HepG2 (cell line): ENCODE data around the gene GPATCH11. TPM values are rescaled to one million over a fixed set of nuclear protein-coding genes. Genes with fewer than 3 reads are reported as not detected.

Experiments
- ATAC-seq: fragments of 200-7000 bp; cut with Tn5 transposase; 3 replicates; pipeline ENCODE4 v1.9.1; 2020; ENCODE audit warnings: mild to moderate bottlenecking, moderate library complexity
- BruUV-seq: library from RNA; stranded (reverse); fragments of 400-500 nt; replicated peaks from 2 replicates; lab custom pipeline; 2021; lab: Mats Ljungman, UMichigan
- CTCF ChIA-PET: fragments of 300-600 bp; formaldehyde crosslinking; extraction: SDS; loops from one replicate; lab custom pipeline; 2021; ENCODE audit warnings: low total read pairs, inconsistent platforms, low intra/inter-chr PET ratio; lab: Yijun Ruan, JAX
- POLR2A ChIA-PET: fragments of 350-600 bp; sonication (Branson Sonifier 250); formaldehyde crosslinking; loops from one replicate; lab custom pipeline; 2020; ENCODE audit warnings: antibody characterized with exemption, inconsistent platforms; lab: Yijun Ruan, JAX
- DNase-seq: peaks from one replicate; pipeline ENCODE4 v3.0.0-alpha.2; 2015; ENCODE audit warnings: low spot score
- FAIRE-seq: peaks from 3 replicates; lab custom pipeline; 2011; peaks lifted over from hg19 to GRCh38; lab: Jason Lieb, UNC
- H2AFZ ChIP-seq: one replicate; pipeline ENCODE4 v1.6.1; 2011; ENCODE audit warnings: low read length, inconsistent platforms
- H3K27ac ChIP-seq: fragments of 300-600 bp; 3 replicates; pipeline ENCODE4 v1.8.0; 2011; ENCODE audit warnings: mixed run types, mild to moderate bottlenecking, mixed read lengths, low read length, inconsistent platforms; ENCODE audit not compliant: insufficient read depth; ENCODE audit errors: extremely low read length
- H3K27me3 ChIP-seq, 2 experiments: fragments of 200-600 bp in 1 of 2; 2 replicates in 1 of 2; 3 replicates in 1 of 2; pipeline versions ENCODE4 v1.6.0 to v1.8.0; 2011; ENCODE audit warnings: low read length in 2 of 2, mild to moderate bottlenecking in 2 of 2, moderate library complexity in 2 of 2, inconsistent platforms in 1 of 2; ENCODE audit not compliant: insufficient read depth in 2 of 2, control insufficient read depth in 1 of 2
- H3K36me3 ChIP-seq, 2 experiments: fragments of 200-600 bp in 1 of 2; replicated peaks in 1 of 2; 2 replicates in 1 of 2; 3 replicates in 1 of 2; pipeline versions ENCODE4 v1.5.1 to v1.8.0; 2011; ENCODE audit warnings: low read length in 2 of 2, inconsistent platforms in 1 of 2; ENCODE audit not compliant: insufficient read depth in 2 of 2, control insufficient read depth in 1 of 2
- H3K4me1 ChIP-seq: 2 replicates; pipeline ENCODE4 v1.5.1; 2012; ENCODE audit warnings: low read length, inconsistent platforms; ENCODE audit not compliant: insufficient read depth
- H3K4me2 ChIP-seq: 2 replicates; pipeline ENCODE4 v1.6.0; 2011; ENCODE audit warnings: low read depth, low read length, inconsistent platforms
- H3K4me3 ChIP-seq, 3 experiments: fragments of 200-600 bp in 1 of 3; sonication (generic), shearing (Covaris generic) in 1 of 3; replicated peaks in 1 of 3; 2 replicates each; pipeline ENCODE4 v1.5.1; 2011 to 2016; ENCODE audit warnings: low read length in 3 of 3, inconsistent platforms in 2 of 3, low read depth in 2 of 3, mild to moderate bottlenecking in 2 of 3, control low read depth in 1 of 3, mixed read lengths in 1 of 3; ENCODE audit not compliant: insufficient read depth in 1 of 3
- H3K79me2 ChIP-seq: one replicate; pipeline ENCODE4 v1.6.1; 2011; ENCODE audit warnings: low read length, inconsistent platforms; ENCODE audit not compliant: insufficient read depth
- H3K9ac ChIP-seq: 2 replicates; pipeline ENCODE4 v1.6.0; 2011; ENCODE audit warnings: mild to moderate bottlenecking, low read depth, low read length, inconsistent platforms; ENCODE audit not compliant: insufficient read depth
- H3K9me3 ChIP-seq: 2 replicates; pipeline ENCODE4 v1.5.1; 2012; ENCODE audit warnings: mild to moderate bottlenecking, low read length
- H4K20me1 ChIP-seq: 2 replicates; pipeline ENCODE4 v1.6.0; 2011; ENCODE audit warnings: inconsistent platforms, mild to moderate bottlenecking, low read length, moderate library complexity; ENCODE audit not compliant: insufficient read depth
- BCLAF1 ChIP-seq: fragments of 450-650 bp; IDR thresholded peaks from 2 replicates; pipeline ENCODE4 v1.6.1; 2017; ENCODE audit warnings: mild to moderate bottlenecking
- CREB3 ChIP-seq: sonication (generic); formaldehyde crosslinking; IDR thresholded peaks from 2 replicates; pipeline ENCODE4 v1.5.0; 2020; ENCODE audit warnings: missing genetic modification reagents
- HDAC6 ChIP-seq: fragments of 200-600 bp; sonication (generic); IDR thresholded peaks from 2 replicates; pipeline ENCODE4 v1.7.0; 2017; ENCODE audit warnings: mild to moderate bottlenecking, antibody characterized with exemption, low read length, low read depth
- KAT2B ChIP-seq: fragments of 150-350 bp; IDR thresholded peaks from 2 replicates; pipeline ENCODE4 v1.6.1; 2014; ENCODE audit warnings: low read depth, low read length, borderline replicate concordance
- KAT8 ChIP-seq: IDR thresholded peaks from 2 replicates; pipeline ENCODE4 v1.6.1; 2016; ENCODE audit warnings: missing genetic modification reagents, missing compliant biosample characterization
- NRL ChIP-seq: sonication (generic); formaldehyde crosslinking; IDR thresholded peaks from 2 replicates; pipeline ENCODE4 v1.5.0; 2020; ENCODE audit warnings: missing genetic modification reagents, mild to moderate bottlenecking, moderate library complexity, borderline replicate concordance
- RARG ChIP-seq: sonication (generic); formaldehyde crosslinking; IDR thresholded peaks from 2 replicates; pipeline ENCODE4 v1.4.0; 2020; ENCODE audit warnings: low read depth, mild to moderate bottlenecking, missing genetic modification reagents
- SIX4 ChIP-seq: sonication (generic); formaldehyde crosslinking; IDR thresholded peaks from 2 replicates; pipeline ENCODE4 v1.4.0; 2020; ENCODE audit warnings: missing genetic modification reagents
- STAG1 ChIP-seq: sonication (generic); formaldehyde crosslinking; IDR thresholded peaks from 2 replicates; pipeline ENCODE4 v1.4.0; 2020; ENCODE audit warnings: missing genetic modification reagents
- TAF15 ChIP-seq: fragments of 200-400 bp; formaldehyde crosslinking; IDR thresholded peaks from one replicate; pipeline ENCODE4 v1.6.1; 2018; ENCODE audit warnings: mild to moderate bottlenecking, low read depth, low read length; ENCODE audit not compliant: poor library complexity, severe bottlenecking
- TERF1 ChIP-seq: sonication (generic); formaldehyde crosslinking; IDR thresholded peaks from 2 replicates; pipeline ENCODE4 v1.8.0; 2022; ENCODE audit warnings: mild to moderate bottlenecking, missing genetic modification reagents, moderate library complexity
- WIZ ChIP-seq: sonication (generic); formaldehyde crosslinking; IDR thresholded peaks from 2 replicates; pipeline ENCODE4 v1.5.1; 2020; ENCODE audit warnings: mild to moderate bottlenecking, missing genetic modification reagents
- ZBTB3 ChIP-seq: sonication (generic); formaldehyde crosslinking; IDR thresholded peaks from 2 replicates; pipeline ENCODE4 v1.4.0; 2020; ENCODE audit warnings: low read depth, mild to moderate bottlenecking, moderate library complexity, missing genetic modification reagents, borderline replicate concordance
- ZNF468 ChIP-seq: sonication (generic); formaldehyde crosslinking; IDR thresholded peaks from 2 replicates; pipeline ENCODE4 v1.8.0; 2022; ENCODE audit warnings: mild to moderate bottlenecking, moderate library complexity, missing genetic modification reagents
- ZNF83 ChIP-seq: sonication (generic); formaldehyde crosslinking; IDR thresholded peaks from 2 replicates; pipeline ENCODE4 v1.4.0; 2020; ENCODE audit warnings: missing genetic modification reagents, mild to moderate bottlenecking, borderline replicate concordance
- ZNF850 ChIP-seq: sonication (generic); formaldehyde crosslinking; conservative IDR thresholded peaks from 2 replicates; pipeline ENCODE4 v1.9.0; 2021; ENCODE audit warnings: mild to moderate bottlenecking, missing genetic modification reagents
- WGBS: methylation state at CpG from one replicate; pipeline ENCODE4 v1.1.6; 2017; ENCODE audit warnings: low lambda C conversion rate; 5-methylcytosine and 5-hydroxymethylcytosine counted together
- in situ Hi-C: cut with HindIII; loops from 2 replicates; pipeline ENCODE4 v1.10.0; 2017; ENCODE audit warnings: low pct_unique_long_range_greater_than_20kb; ENCODE audit not compliant: extremely low pct_ligation_motif_present
- intact Hi-C: fragments of 100-400 bp; cut with micrococcal nuclease; formaldehyde crosslinking; loops from one replicate; pipeline ENCODE4 v1.10.0; 2022; ENCODE audit not compliant: unreplicated experiment
- polyA plus RNA-seq, 8 experiments: library from polyadenylated mRNA; depleted of rRNA in 3 of 8; stranded (reverse) in 7 of 8; unstranded in 1 of 8; fragments of >200 nt; fragmentation: Illumina TruSeq in 4 of 8; extraction: Trizol in 4 of 8; gene quantifications; 2 replicates each; pipeline versions ENCODE4 v1.2.1 to v1.2.3, GENCODE V29; 2011 to 2016; ENCODE audit warnings: low read depth in 4 of 8, missing spikeins in 1 of 8, mixed read lengths in 1 of 8; ENCODE audit not compliant: insufficient read depth in 1 of 8
- total RNA-seq, 5 experiments: library from RNA; depleted of rRNA; stranded (reverse); fragments of >200 nt; fragmentation: Illumina TruSeq; extraction: Trizol; gene quantifications; 2 replicates each; pipeline ENCODE4 v1.2.3, GENCODE V29; 2016; ENCODE audit warnings: low read depth in 1 of 5

GPATCH11 gene
- total and polyA plus RNA-seq, 2 of the 13 experiments (the other 11 are each of a cell fraction or from before 2014, with no cell fraction given): 3.8 to 8.7 TPM

- TF ChIP-seq TERF1 (CRISPR knock-in tag) (no peak), RARG (CRISPR knock-in tag) (no peak), CREB3 (no peak)
Measured at GRCh38 chr2:37080266-37080665, 4.1 kb upstream of the GPATCH11 start (continued).

GRCh38 chr2:37080689-37081088, 3.6 kb upstream of the GPATCH11 start:
- Histone ChIP-seq H3K4me2 (no peak overlapping the region), H3K4me1 (peaks cover 22% of the 10 kb centered on the region), H3K27ac (no peak overlapping the region), H3K9ac (no peak overlapping the region), H3K36me3 (peaks cover 6 to 23% of the 10 kb centered on the region in 2 experiments), H3K9me3 (no peaks in the 10 kb centered on the region), H4K20me1 (no peaks in the 10 kb centered on the region), H3K4me3 (no peak overlapping the region), H2AFZ (no peak overlapping the region), H3K27me3 (no peaks in the 10 kb centered on the region; a peak in 1 of 5 replicates), H3K79me2 (peaks cover 12% of the 10 kb centered on the region)
- WGBS: 85% methylated on average over 3 of the region's 3 CpGs
- FAIRE-seq (no peak), DNase-seq (no peak), ATAC-seq (no peak)
- no TSS peak for BruUV-seq
- ChIA-PET POLR2A (no interaction called here), CTCF (no interaction called here)
- intact Hi-C loops: loop anchor here (5.0 to 10.0 kb wide), 2 partner anchors 113 to 154 kb away; partner anchors contain the start of genes CEBPZ, NDUFAF7 and STRN
- in situ Hi-C loops: no loop called here
- no peak for TF ChIP-seq KAT2B
- TF ChIP-seq ZNF850 (CRISPR knock-in tag): no peak
- TF ChIP-seq HDAC6: no peak
- TF ChIP-seq BCLAF1: no peak
- no peak for TF ChIP-seq SIX4 (CRISPR knock-in tag)
- no peak for TF ChIP-seq ZNF83 (CRISPR knock-in tag)
- TF ChIP-seq NRL (CRISPR knock-in tag): no peak
- TF ChIP-seq WIZ (CRISPR knock-in tag): no peak
- no peak for TF ChIP-seq TAF15
- no peak for TF ChIP-seq ZNF468 (CRISPR knock-in tag)
- TF ChIP-seq KAT8 (CRISPR knock-in tag): no peak
- no peak for TF ChIP-seq ZBTB3 (CRISPR knock-in tag)
- TF ChIP-seq STAG1 (CRISPR knock-in tag): no peak
